ENCODE results near the gene CLCN6. TPM values are rescaled to one million over a fixed set of nuclear protein-coding genes. Genes with fewer than 3 reads are reported as not detected.

CLCN6 gene
- polyA plus RNA-seq, 3 donors: 3.8 to 37.1 (median 4.2) TPM

GRCh38 chr1:11778844-11779623 is 27.0 kb upstream of the CLCN6 start:
- H3K27me3 ChIP-seq (ENCODE audit: control insufficient read depth in 2 of 2, insufficient read depth in 2 of 2, low read length in 2 of 2): no peaks in the 10 kb centered on the region
- H3K9ac ChIP-seq (ENCODE audit: insufficient read depth, low read length, poor library complexity, severe bottlenecking): no peak overlapping the region
- WGBS (ENCODE audit: insufficient coverage): 88% methylated on average over 8 of the region's 15 CpGs

More at GRCh38 chr1:11778844-11779623, 27.0 kb upstream of the CLCN6 start:
- H2AFZ ChIP-seq (ENCODE audit: insufficient read depth, low read depth, low read length, poor library complexity, severe bottlenecking): no peak overlapping the region
- peaks cover 0 to 5% (median 2%) of the 10 kb centered on the region in 3 donors for H3K27me3 Mint-ChIP-seq (ENCODE audit: low read depth in 3 of 3)
- no peak for TF ChIP-seq CTCF (IDR thresholded peaks at IDR 0.05)
- H3K4me2 ChIP-seq (replicated peaks; ENCODE audit: extremely low read depth, low read length, poor library complexity, severe bottlenecking): no peak overlapping the region
- H3K27ac Mint-ChIP-seq: peak overlapping the region in 1 of 7 donors; percentile 43
- no peaks in the 10 kb centered on the region for H3K79me2 ChIP-seq (ENCODE audit: insufficient read depth, low read length)
- H3K36me3 Mint-ChIP-seq: no peaks in the 10 kb centered on the region
- no peak overlapping the region for H3K27ac ChIP-seq (ENCODE audit: low read depth in 1 of 2, low read length in 2 of 2)
- H3K4me1 Mint-ChIP-seq: no peaks in the 10 kb centered on the region
- no peaks in the 10 kb centered on the region for H3K4me1 ChIP-seq (ENCODE audit: control insufficient read depth in 1 of 2, insufficient read depth in 2 of 2, low read length in 2 of 2)
- no peak overlapping the region for H3K4me3 Mint-ChIP-seq
- H3K36me3 ChIP-seq (replicated peaks in 1 of 2; ENCODE audit: control insufficient read depth in 1 of 2, insufficient read depth in 2 of 2, low read length in 2 of 2): no peaks in the 10 kb centered on the region
- H4K20me1 ChIP-seq (ENCODE audit: insufficient read depth, low read length): no peaks in the 10 kb centered on the region
- no peak overlapping the region for H3K4me3 ChIP-seq (replicated peaks in 1 of 3; ENCODE audit: low read depth in 2 of 3, low read length in 3 of 3)
- intact Hi-C loops (cut with micrococcal nuclease): no loop called here
- H3K9me3 ChIP-seq (replicated peaks in 1 of 2; ENCODE audit: control insufficient read depth in 1 of 2, insufficient read depth in 1 of 2, low read length in 2 of 2): no peaks in the 10 kb centered on the region
- peaks cover 0 to 3% (median 0%) of the 10 kb centered on the region in 7 donors for H3K9me3 Mint-ChIP-seq
- DNase-seq: no peak

Measured in CD14-positive monocyte (primary cell).